Measurements from ENCODE around the gene SYNE1. TPM values are rescaled to one million over a fixed set of nuclear protein-coding genes. Genes with fewer than 3 reads are reported as not detected.

SYNE1 gene
- total RNA-seq, 3 donors from 2014 or later (not counting 1 experiment from before 2014, with no cell fraction given) = 489 to 570 (median 498) TPM

DNA sequence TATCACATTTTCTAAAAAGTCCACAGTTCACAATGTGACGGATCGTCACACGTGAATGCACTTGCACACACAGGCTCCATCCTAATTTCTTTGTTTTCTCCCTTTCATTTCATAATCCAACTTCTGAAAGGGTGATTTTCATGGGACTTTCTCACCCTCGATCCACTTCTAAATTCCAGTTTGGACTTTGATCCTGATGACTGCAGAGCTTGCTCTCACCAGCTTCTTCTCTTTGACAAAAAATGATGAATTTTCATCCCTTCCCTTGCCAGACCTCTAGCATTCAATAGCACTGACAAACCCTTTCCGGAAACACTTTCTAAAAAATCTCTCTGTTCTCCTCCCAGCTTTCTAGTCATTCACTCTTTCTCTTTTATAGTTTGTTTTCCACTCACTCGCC is 341.2 kb downstream of the SYNE1 start:
- TF ChIP-seq, protein P1, sequence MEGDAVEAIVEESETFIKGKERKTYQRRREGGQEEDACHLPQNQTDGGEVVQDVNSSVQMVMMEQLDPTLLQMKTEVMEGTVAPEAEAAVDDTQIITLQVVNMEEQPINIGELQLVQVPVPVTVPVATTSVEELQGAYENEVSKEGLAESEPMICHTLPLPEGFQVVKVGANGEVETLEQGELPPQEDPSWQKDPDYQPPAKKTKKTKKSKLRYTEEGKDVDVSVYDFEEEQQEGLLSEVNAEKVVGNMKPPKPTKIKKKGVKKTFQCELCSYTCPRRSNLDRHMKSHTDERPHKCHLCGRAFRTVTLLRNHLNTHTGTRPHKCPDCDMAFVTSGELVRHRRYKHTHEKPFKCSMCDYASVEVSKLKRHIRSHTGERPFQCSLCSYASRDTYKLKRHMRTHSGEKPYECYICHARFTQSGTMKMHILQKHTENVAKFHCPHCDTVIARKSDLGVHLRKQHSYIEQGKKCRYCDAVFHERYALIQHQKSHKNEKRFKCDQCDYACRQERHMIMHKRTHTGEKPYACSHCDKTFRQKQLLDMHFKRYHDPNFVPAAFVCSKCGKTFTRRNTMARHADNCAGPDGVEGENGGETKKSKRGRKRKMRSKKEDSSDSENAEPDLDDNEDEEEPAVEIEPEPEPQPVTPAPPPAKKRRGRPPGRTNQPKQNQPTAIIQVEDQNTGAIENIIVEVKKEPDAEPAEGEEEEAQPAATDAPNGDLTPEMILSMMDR (IDR thresholded peaks at IDR 0.05) = no peak
- H3K4me3 ChIP-seq (ENCODE audit: low read length) = no peak overlapping the region
- H3K27ac ChIP-seq (ENCODE audit: low read length) = no peak overlapping the region
- ATAC-seq (no peak), DNase-seq (no peak)
- no peaks in the 10 kb centered on the region for H3K27me3 ChIP-seq (ENCODE audit: control insufficient read depth, insufficient read depth, low read length)
- no peaks in the 10 kb centered on the region for H3K9me3 Mint-ChIP-seq
- H3K27ac Mint-ChIP-seq = peak overlapping the region in 1 of 2 donors; percentile 22
- intact Hi-C loops (cut with micrococcal nuclease) = no loop called here
- peaks cover 20 to 32% of the 10 kb centered on the region in 2 donors for H3K4me1 Mint-ChIP-seq
- no peaks in the 10 kb centered on the region for H3K27me3 Mint-ChIP-seq (ENCODE audit: low read depth in 2 of 2)
- no peaks in the 10 kb centered on the region for H3K9me3 ChIP-seq (ENCODE audit: control insufficient read depth, insufficient read depth, low read length)
- H3K4me3 Mint-ChIP-seq = no peak overlapping the region
- peaks cover 33% of the 10 kb centered on the region for H3K36me3 ChIP-seq (ENCODE audit: control insufficient read depth, insufficient read depth, low read length)
- H3K36me3 Mint-ChIP-seq = peaks cover 20% of the 10 kb centered on the region
- 96% methylated on average over 6 of the region's 6 CpGs for WGBS (ENCODE audit: insufficient coverage)
- H3K4me1 ChIP-seq (ENCODE audit: control insufficient read depth, insufficient read depth, low read length) = peaks cover 3% of the 10 kb centered on the region

DNA sequence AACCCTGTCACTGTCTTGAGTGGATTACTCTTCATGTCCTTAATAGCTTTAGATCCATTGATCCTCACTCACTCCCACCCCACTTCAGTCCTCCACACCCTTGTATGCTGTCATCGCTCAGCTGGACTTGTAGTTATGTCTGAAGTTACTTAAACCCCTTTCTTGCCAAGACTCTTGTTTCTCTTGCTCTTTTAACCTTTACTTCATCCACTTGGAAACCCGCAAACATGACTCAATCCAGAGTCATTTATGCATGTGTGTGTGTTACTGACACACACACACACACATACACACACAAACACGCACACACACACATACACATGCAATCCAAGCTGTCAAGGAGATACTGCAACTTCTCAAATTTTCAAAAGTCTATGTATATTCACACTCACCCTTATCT is 341.8 kb downstream of the SYNE1 start:
- intact Hi-C loops (cut with micrococcal nuclease) = no loop called here
- H3K4me1 Mint-ChIP-seq = peaks cover 14 to 26% of the 10 kb centered on the region in 2 donors
- no peaks in the 10 kb centered on the region for H3K4me1 ChIP-seq (ENCODE audit: control insufficient read depth, insufficient read depth, low read length)
- DNase-seq = no peak
- peaks cover 20% of the 10 kb centered on the region for H3K36me3 Mint-ChIP-seq
- H3K36me3 ChIP-seq (ENCODE audit: control insufficient read depth, insufficient read depth, low read length) = peaks cover 38% of the 10 kb centered on the region
- H3K4me3 Mint-ChIP-seq = no peak overlapping the region
- WGBS (ENCODE audit: insufficient coverage) = 96% methylated on average over 3 of the region's 3 CpGs
- H3K4me3 ChIP-seq (ENCODE audit: low read length) = no peak overlapping the region
- ATAC-seq = no peak
- no peaks in the 10 kb centered on the region for H3K27me3 ChIP-seq (ENCODE audit: control insufficient read depth, insufficient read depth, low read length)
- H3K27ac Mint-ChIP-seq = peak overlapping the region in 1 of 2 donors; percentile 22
- no peaks in the 10 kb centered on the region for H3K27me3 Mint-ChIP-seq (ENCODE audit: low read depth in 2 of 2)
- H3K9me3 Mint-ChIP-seq = no peaks in the 10 kb centered on the region
- H3K27ac ChIP-seq (ENCODE audit: low read length) = no peak overlapping the region
- TF ChIP-seq, protein P1 (IDR thresholded peaks at IDR 0.05) = no peak
- H3K9me3 ChIP-seq (ENCODE audit: control insufficient read depth, insufficient read depth, low read length) = no peaks in the 10 kb centered on the region

DNA sequence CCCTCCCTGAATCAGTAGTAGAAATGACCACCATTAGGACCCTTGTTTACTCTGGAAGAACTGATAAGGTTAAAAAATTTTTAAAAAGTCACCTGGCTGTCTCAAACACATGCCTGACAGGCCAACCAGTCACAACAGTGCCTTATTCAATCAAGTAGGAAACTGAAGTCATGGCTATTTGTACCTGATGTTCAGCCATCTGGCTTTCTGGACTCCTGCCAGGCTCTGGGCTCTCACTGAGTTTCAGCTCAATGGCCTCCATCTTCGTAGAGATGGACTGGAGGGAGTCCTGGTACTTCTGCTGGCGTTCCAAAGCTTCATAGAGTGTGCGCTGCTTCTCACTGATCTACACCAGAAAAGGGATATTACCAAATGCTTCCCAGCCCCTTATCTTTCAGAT is 343.8 kb downstream of the SYNE1 start:
- Mint-ChIP-seq H3K27ac (no peak overlapping the region), H3K4me1 (peaks cover 12 to 19% of the 10 kb centered on the region in 2 donors), H3K9me3 (no peaks in the 10 kb centered on the region), H3K4me3 (no peak overlapping the region), H3K27me3 (ENCODE audit: low read depth in 2 of 2) (no peaks in the 10 kb centered on the region), H3K36me3 (peaks cover 20% of the 10 kb centered on the region)
- WGBS (ENCODE audit: insufficient coverage) = 97% methylated on average over 3 of the region's 3 CpGs
- H3K36me3 ChIP-seq (ENCODE audit: control insufficient read depth, insufficient read depth, low read length) = peaks cover 50% of the 10 kb centered on the region
- no peak for ATAC-seq
- DNase-seq = no peak
- H3K27ac ChIP-seq (ENCODE audit: low read length) = no peak overlapping the region
- no peaks in the 10 kb centered on the region for H3K27me3 ChIP-seq (ENCODE audit: control insufficient read depth, insufficient read depth, low read length)
- H3K4me3 ChIP-seq (ENCODE audit: low read length) = no peak overlapping the region
- intact Hi-C loops (cut with micrococcal nuclease) = no loop called here
- no peaks in the 10 kb centered on the region for H3K4me1 ChIP-seq (ENCODE audit: control insufficient read depth, insufficient read depth, low read length)
- TF ChIP-seq, protein P1 (IDR thresholded peaks at IDR 0.05) = no peak
- H3K9me3 ChIP-seq (ENCODE audit: control insufficient read depth, insufficient read depth, low read length) = no peaks in the 10 kb centered on the region

DNA sequence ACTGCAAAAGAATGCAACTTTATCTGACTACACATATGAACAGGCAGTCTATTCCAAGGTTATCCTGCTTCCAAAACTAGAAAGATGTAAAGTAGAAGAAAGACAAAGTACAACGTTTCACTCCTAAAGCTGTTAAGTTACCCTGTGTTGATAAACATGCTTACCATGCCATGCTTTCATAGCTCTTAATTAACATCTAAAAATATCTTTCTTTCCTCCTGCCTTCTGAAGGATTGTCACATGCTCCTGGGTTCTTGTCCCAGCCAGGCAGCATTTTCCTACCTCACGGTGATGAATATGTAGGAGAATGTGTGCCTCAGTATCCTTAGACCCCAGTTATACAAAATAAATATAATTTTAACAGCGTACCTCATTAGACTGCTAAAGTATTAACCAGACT is 344.6 kb downstream of the SYNE1 start:
- H3K27me3 Mint-ChIP-seq (ENCODE audit: low read depth in 2 of 2) = no peaks in the 10 kb centered on the region
- ATAC-seq (no peak), DNase-seq (no peak)
- peaks cover 20% of the 10 kb centered on the region for H3K36me3 Mint-ChIP-seq
- Histone ChIP-seq H3K27ac (ENCODE audit: low read length) (no peak overlapping the region), H3K9me3 (ENCODE audit: control insufficient read depth, insufficient read depth, low read length) (no peaks in the 10 kb centered on the region), H3K4me3 (ENCODE audit: low read length) (no peak overlapping the region), H3K4me1 (ENCODE audit: control insufficient read depth, insufficient read depth, low read length) (no peaks in the 10 kb centered on the region), H3K36me3 (ENCODE audit: control insufficient read depth, insufficient read depth, low read length) (peaks cover 57% of the 10 kb centered on the region), H3K27me3 (ENCODE audit: control insufficient read depth, insufficient read depth, low read length) (no peaks in the 10 kb centered on the region)
- intact Hi-C loops (cut with micrococcal nuclease) = no loop called here
- no peaks in the 10 kb centered on the region for H3K9me3 Mint-ChIP-seq
- peak overlapping the region in 1 of 2 donors; percentile 24 for H3K27ac Mint-ChIP-seq
- 100% methylated on average over 1 of the region's 3 CpGs for WGBS (ENCODE audit: insufficient coverage)
- TF ChIP-seq, protein P1 (IDR thresholded peaks at IDR 0.05) = no peak
- H3K4me1 Mint-ChIP-seq = peaks cover 12 to 24% of the 10 kb centered on the region in 2 donors
- H3K4me3 Mint-ChIP-seq = no peak overlapping the region

Data from natural killer cell (primary cell).